Ishikawa (cell line): ENCODE measurements around the gene CD180.

Experiments
- CREB1 ChIP-seq: IDR thresholded peaks from 2 replicates; pipeline ENCODE4 v1.6.1; 2012; ENCODE audit warnings: low read depth
- EGR1 ChIP-seq: IDR thresholded peaks from 2 replicates; pipeline ENCODE4 v1.6.1; 2012
- EP300 ChIP-seq: IDR thresholded peaks from 2 replicates; pipeline ENCODE4 v1.6.1; 2012; ENCODE audit warnings: borderline replicate concordance
- NFIC ChIP-seq: IDR thresholded peaks from 2 replicates; pipeline ENCODE4 v1.6.1; 2012
- RAD21 ChIP-seq: IDR thresholded peaks from 2 replicates; pipeline ENCODE4 v1.6.1; 2012; ENCODE audit warnings: low read depth
- TAF1 ChIP-seq: IDR thresholded peaks from 2 replicates; pipeline ENCODE4 v1.6.1; 2012; ENCODE audit warnings: low read depth, mild to moderate bottlenecking
- TEAD4 ChIP-seq: IDR thresholded peaks from 2 replicates; pipeline ENCODE4 v1.6.1; 2012
- ZBTB7A ChIP-seq: IDR thresholded peaks from 2 replicates; pipeline ENCODE4 v1.6.1; 2012; ENCODE audit warnings: low read depth
- TF ChIP-seq, protein P1 (sequence below): IDR thresholded peaks from 2 replicates; pipeline ENCODE4 v1.6.1; 2012
- TF ChIP-seq, protein P2 (sequence below): IDR thresholded peaks from 2 replicates; pipeline ENCODE4 v1.6.1; 2012; ENCODE audit warnings: low read depth, mild to moderate bottlenecking

DNA sequence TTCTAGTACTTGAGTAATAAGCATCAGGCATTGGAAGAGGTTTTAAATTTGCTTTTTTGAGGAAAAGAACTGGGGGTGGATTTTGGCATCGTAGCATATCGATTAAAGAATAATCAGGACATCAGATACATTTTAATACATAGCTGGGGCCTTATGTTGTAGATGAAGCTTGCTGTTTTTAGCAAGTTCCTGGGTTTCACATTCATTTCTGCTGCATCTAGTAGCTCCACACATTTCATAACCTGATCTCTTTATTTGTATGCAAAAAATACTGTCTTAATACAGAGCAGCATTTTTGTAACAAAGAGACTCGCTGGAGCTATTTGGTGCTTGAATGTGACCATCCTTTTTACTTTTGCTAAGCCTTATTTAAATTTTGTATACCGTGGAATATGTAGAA lies 28.5 kb downstream of the CD180 start:
- no peak for TF ChIP-seq ZBTB7A
- TF ChIP-seq NFIC = no peak
- TF ChIP-seq CREB1 = no peak
- TF ChIP-seq TEAD4 = no peak
- TF ChIP-seq, protein P1, sequence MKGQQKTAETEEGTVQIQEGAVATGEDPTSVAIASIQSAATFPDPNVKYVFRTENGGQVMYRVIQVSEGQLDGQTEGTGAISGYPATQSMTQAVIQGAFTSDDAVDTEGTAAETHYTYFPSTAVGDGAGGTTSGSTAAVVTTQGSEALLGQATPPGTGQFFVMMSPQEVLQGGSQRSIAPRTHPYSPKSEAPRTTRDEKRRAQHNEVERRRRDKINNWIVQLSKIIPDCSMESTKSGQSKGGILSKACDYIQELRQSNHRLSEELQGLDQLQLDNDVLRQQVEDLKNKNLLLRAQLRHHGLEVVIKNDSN = no peak
- TF ChIP-seq, protein P2, sequence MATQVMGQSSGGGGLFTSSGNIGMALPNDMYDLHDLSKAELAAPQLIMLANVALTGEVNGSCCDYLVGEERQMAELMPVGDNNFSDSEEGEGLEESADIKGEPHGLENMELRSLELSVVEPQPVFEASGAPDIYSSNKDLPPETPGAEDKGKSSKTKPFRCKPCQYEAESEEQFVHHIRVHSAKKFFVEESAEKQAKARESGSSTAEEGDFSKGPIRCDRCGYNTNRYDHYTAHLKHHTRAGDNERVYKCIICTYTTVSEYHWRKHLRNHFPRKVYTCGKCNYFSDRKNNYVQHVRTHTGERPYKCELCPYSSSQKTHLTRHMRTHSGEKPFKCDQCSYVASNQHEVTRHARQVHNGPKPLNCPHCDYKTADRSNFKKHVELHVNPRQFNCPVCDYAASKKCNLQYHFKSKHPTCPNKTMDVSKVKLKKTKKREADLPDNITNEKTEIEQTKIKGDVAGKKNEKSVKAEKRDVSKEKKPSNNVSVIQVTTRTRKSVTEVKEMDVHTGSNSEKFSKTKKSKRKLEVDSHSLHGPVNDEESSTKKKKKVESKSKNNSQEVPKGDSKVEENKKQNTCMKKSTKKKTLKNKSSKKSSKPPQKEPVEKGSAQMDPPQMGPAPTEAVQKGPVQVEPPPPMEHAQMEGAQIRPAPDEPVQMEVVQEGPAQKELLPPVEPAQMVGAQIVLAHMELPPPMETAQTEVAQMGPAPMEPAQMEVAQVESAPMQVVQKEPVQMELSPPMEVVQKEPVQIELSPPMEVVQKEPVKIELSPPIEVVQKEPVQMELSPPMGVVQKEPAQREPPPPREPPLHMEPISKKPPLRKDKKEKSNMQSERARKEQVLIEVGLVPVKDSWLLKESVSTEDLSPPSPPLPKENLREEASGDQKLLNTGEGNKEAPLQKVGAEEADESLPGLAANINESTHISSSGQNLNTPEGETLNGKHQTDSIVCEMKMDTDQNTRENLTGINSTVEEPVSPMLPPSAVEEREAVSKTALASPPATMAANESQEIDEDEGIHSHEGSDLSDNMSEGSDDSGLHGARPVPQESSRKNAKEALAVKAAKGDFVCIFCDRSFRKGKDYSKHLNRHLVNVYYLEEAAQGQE = no peak
- TF ChIP-seq EP300 = no peak
- no peak for TF ChIP-seq EGR1
- TF ChIP-seq TAF1 = no peak
- TF ChIP-seq RAD21 = no peak
